Activated CD4-positive, alpha-beta memory T cell treated with anti-CD3 and anti-CD28 coated beads, Interleukin-2, amount 10 ng/mL, durations not matched to agents 7 days and 5 days (primary cell): ENCODE results near the gene WDR73. TPM values are rescaled to one million over a fixed set of nuclear protein-coding genes. Genes with fewer than 3 reads are reported as not detected.

Experiments
- CTCF ChIA-PET: fragments of 350-600 bp; sonication (Branson Sonifier 250); formaldehyde crosslinking; loops from one replicate; lab custom pipeline; 2021; ENCODE audit warnings: antibody characterized with exemption, inconsistent platforms; lab: Charles Lee
- POLR2A ChIA-PET: fragments of 350-600 bp; sonication (Branson Sonifier 250); formaldehyde crosslinking; loops from one replicate; lab custom pipeline; 2021; ENCODE audit warnings: antibody characterized with exemption; lab: Charles Lee
- DNase-seq: peaks from one replicate; pipeline ENCODE4 v3.0.0-alpha.2; 2020
- H3K27ac Mint-ChIP-seq: one replicate; pipeline ENCODE4 v1.8.0; 2021; ENCODE audit warnings: mild to moderate bottlenecking, mixed read lengths
- H3K27me3 Mint-ChIP-seq: one replicate; pipeline ENCODE4 v1.8.0; 2021; ENCODE audit warnings: mixed read lengths
- H3K36me3 Mint-ChIP-seq: one replicate; pipeline ENCODE4 v1.8.0; 2021; ENCODE audit warnings: low read depth, mixed read lengths
- H3K4me1 Mint-ChIP-seq: one replicate; pipeline ENCODE4 v1.8.0; 2021; ENCODE audit warnings: mixed read lengths
- H3K4me3 Mint-ChIP-seq: one replicate; pipeline ENCODE4 v1.8.0; 2021; ENCODE audit warnings: mild to moderate bottlenecking, mixed read lengths
- H3K9me3 Mint-ChIP-seq: one replicate; pipeline ENCODE4 v1.8.0; 2021; ENCODE audit warnings: mixed read lengths
- total RNA-seq, 2 experiments: library from RNA; stranded (reverse); gene quantifications; one replicate each; pipeline ENCODE4 v1.2.3, GENCODE V29; 2021

The WDR73 gene
- total RNA-seq, 2 experiments from 2014 or later, result 17.6 to 17.9 TPM

DNA sequence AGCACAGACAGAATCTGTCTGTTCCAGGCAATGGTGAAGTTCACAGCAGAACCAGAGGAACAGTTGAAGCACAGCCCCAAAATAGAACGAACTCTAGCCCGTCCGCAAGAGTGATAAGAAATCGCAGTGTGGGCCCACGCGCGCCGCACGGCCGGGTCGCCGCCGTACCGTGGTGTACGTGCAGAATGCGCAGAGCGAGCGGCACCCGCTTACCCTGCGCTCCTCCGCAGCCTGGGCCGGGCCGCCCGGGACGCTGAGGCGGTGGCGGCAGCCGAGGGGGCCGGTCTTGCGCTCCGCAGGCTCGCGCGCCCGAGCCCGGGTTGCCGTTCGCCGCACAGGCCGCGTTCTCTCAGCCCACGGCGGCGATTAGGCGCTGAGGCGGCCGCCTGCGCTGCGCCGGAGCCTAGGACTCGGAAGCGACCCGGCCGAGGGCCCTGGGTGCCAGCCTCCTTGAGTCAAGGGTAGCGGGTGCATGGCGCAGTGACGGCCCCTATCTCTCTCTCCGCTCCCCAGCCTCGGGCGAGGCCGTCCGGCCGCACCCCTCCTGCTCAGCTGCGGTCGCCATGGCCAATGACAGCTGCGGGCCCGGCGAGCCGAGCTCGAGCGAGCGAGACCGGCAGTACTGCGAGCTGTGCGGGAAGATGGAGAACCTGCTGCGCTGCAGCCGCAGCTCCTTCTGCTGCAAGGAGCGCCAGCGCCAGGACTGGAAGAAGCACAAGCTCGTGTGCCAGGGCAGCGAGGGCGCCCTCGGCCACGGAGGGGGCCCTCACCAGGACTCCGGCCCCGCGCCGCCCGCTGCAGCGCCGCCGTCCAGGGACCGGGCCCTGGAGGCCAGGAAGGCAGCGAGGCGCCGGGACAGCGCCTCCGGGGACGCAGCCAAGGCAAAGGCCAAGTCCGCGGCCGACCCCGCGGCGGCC lies 20.5 kb downstream of the WDR73 start:
- peak overlapping the region; percentile 89 for H3K4me3 Mint-ChIP-seq

GRCh38 chr15:84631706-84632272 lies 22.3 kb downstream of the WDR73 start:
- no peaks in the 10 kb centered on the region for H3K9me3 Mint-ChIP-seq
- H3K36me3 Mint-ChIP-seq, result peaks cover 22% of the 10 kb centered on the region
- no peak for DNase-seq
- no peaks in the 10 kb centered on the region for H3K27me3 Mint-ChIP-seq
- ChIA-PET CTCF (interaction anchor here (0.7 to 5.2 kb wide), 15 partner anchors 7 to 349 kb away, joined by 3 to 21 read pairs (median 5); partner anchors contain the start of genes WDR73 and ZSCAN2), POLR2A (interaction anchor here (0.6 to 4.8 kb wide), 20 partner anchors 10 to 349 kb away, joined by 3 to 26 read pairs (median 9); partner anchors contain the start of genes NMB, SEC11A, WDR73 and ZSCAN2)
- H3K27ac Mint-ChIP-seq, result peak overlapping the region; percentile 99
- peaks cover 49% of the 10 kb centered on the region for H3K4me1 Mint-ChIP-seq
- H3K4me3 Mint-ChIP-seq, result peak overlapping the region; percentile 88

More for the DNA sequence above, 20.5 kb downstream of the WDR73 start:
- DNase-seq, result peak; percentile 72
- Mint-ChIP-seq H3K27me3 (no peaks in the 10 kb centered on the region), H3K4me1 (peaks cover 57% of the 10 kb centered on the region), H3K9me3 (no peaks in the 10 kb centered on the region), H3K27ac (peak overlapping the region; percentile 99), H3K36me3 (peaks cover 34% of the 10 kb centered on the region)
- CTCF ChIA-PET, result interaction anchor here (0.6 to 2.9 kb wide), 3 partner anchors 16 to 211 kb away, joined by 3 to 17 read pairs (median 4); no protein-coding TSS in a partner anchor
- POLR2A ChIA-PET, result interaction anchor here (0.9 to 4.8 kb wide), 10 partner anchors 12 to 348 kb away, joined by 3 to 24 read pairs (median 13); partner anchors contain the start of genes NMB, SEC11A, WDR73 and ZSCAN2

DNA sequence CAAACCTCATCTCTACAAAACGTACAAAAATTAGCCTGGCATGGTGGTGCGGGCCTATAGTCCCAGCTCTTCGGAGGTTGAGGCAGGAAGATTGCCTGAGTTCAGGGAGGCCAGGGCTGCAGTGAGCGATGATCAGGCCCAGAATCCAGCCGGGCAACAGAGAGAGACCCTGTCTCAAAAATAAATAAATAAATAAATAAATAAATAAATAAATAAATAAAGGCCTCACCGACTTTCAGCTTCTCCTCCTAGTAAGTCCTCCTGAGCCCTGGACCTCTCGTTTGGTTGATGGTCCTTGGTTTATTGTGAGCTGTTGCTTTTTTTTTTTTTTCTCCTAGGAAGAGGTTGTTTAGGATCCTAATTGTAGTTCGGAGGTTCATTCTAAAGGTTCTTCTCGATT lies 25.1 kb downstream of the WDR73 start:
- POLR2A ChIA-PET, result interaction anchor here (1.6 kb wide), 1 partner anchor 24 kb away, joined by 5 read pairs; no protein-coding TSS in a partner anchor
- DNase-seq, result no peak
- Mint-ChIP-seq H3K4me3 (no peak overlapping the region), H3K27me3 (no peaks in the 10 kb centered on the region), H3K27ac (no peak overlapping the region), H3K36me3 (peaks cover 19% of the 10 kb centered on the region), H3K9me3 (peaks cover 5% of the 10 kb centered on the region), H3K4me1 (peaks cover 26% of the 10 kb centered on the region)
- CTCF ChIA-PET, result interaction anchor here (0.8 to 5.2 kb wide), 2 partner anchors 8 to 58 kb away, joined by 3 to 21 read pairs; no protein-coding TSS in a partner anchor

- no peak overlapping the region for H3K27ac Mint-ChIP-seq
These were observed 29.0 kb downstream of the WDR73 start for GRCh38 chr15:84625123-84625522.

DNA sequence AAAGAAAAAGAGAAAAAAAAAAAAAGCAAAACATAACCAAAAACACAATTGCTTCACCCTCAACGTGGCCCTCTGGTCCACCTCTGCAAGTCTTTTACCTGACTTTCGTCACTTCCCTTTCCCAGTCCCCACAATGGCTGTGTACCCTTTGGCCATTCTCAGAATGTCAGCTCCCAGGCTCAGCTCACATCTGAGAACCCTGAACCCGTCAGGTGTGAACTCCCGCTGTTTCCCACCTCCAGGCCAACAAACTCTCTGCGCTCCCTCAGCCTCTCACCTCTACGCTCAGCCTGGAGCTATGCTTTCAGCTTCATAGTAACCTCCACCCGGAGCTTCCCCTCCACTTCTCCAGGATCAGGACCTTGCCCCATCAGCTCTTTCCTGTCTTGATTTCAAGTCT lies 29.7 kb downstream of the WDR73 start:
- Mint-ChIP-seq H3K4me3 (no peak overlapping the region), H3K27ac (no peak overlapping the region), H3K36me3 (peaks cover 53% of the 10 kb centered on the region), H3K27me3 (no peaks in the 10 kb centered on the region), H3K9me3 (peaks cover 41% of the 10 kb centered on the region), H3K4me1 (no peaks in the 10 kb centered on the region)
- CTCF ChIA-PET, result interaction anchor here (0.5 kb wide), 1 partner anchor 61 kb away, joined by 3 read pairs; no protein-coding TSS in a partner anchor
- POLR2A ChIA-PET, result interaction anchor here (0.9 to 1.0 kb wide), 2 partner anchors 10 to 111 kb away, joined by 3 to 4 read pairs; no protein-coding TSS in a partner anchor
- no peak for DNase-seq

More at GRCh38 chr15:84625123-84625522, 29.0 kb downstream of the WDR73 start:
- no peak overlapping the region for H3K4me3 Mint-ChIP-seq
- peaks cover 35% of the 10 kb centered on the region for H3K9me3 Mint-ChIP-seq
- no peaks in the 10 kb centered on the region for H3K27me3 Mint-ChIP-seq
- peaks cover 45% of the 10 kb centered on the region for H3K36me3 Mint-ChIP-seq
- DNase-seq, result no peak
- ChIA-PET POLR2A (interaction anchor here (0.9 kb wide), 1 partner anchor 111 kb away, joined by 3 read pairs; no protein-coding TSS in a partner anchor), CTCF (no interaction called here)
- H3K4me1 Mint-ChIP-seq, result peaks cover 4% of the 10 kb centered on the region

GRCh38 chr15:84621358-84621979 lies 32.6 kb downstream of the WDR73 start:
- H3K36me3 Mint-ChIP-seq, result peaks cover 57% of the 10 kb centered on the region
- no peaks in the 10 kb centered on the region for H3K27me3 Mint-ChIP-seq
- no peak for DNase-seq
- H3K27ac Mint-ChIP-seq, result no peak overlapping the region
- no peak overlapping the region for H3K4me3 Mint-ChIP-seq
- peaks cover 46% of the 10 kb centered on the region for H3K9me3 Mint-ChIP-seq
- ChIA-PET CTCF (interaction anchor here (0.7 to 1.3 kb wide), 3 partner anchors 16 to 34 kb away, joined by 3 read pairs; no protein-coding TSS in a partner anchor), POLR2A (interaction anchor here (1.3 to 2.8 kb wide), 3 partner anchors 10 to 17 kb away, joined by 3 to 18 read pairs (median 4); no protein-coding TSS in a partner anchor)
- no peaks in the 10 kb centered on the region for H3K4me1 Mint-ChIP-seq

DNA sequence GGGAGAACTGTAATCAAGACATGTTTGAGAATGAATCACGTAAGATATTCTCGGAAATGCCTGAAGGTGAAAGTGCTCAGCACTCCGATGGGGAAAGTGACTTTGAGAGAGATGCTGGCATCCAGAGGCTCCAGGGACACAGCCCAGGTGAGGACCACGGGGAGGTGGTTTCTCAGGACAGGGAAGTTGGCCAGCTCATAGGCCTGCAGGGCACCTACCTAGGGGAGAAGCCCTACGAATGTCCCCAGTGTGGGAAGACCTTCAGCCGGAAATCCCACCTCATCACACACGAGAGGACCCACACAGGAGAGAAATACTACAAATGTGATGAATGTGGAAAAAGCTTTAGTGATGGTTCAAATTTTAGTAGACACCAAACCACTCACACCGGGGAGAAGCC lies 33.5 kb downstream of the WDR73 start:
- H3K36me3 Mint-ChIP-seq, result peaks cover 60% of the 10 kb centered on the region
- no peaks in the 10 kb centered on the region for H3K4me1 Mint-ChIP-seq
- no peak overlapping the region for H3K27ac Mint-ChIP-seq
- H3K9me3 Mint-ChIP-seq, result peaks cover 46% of the 10 kb centered on the region
- POLR2A ChIA-PET, result interaction anchor here (1.3 to 2.8 kb wide), 3 partner anchors 11 to 16 kb away, joined by 3 to 18 read pairs (median 4); no protein-coding TSS in a partner anchor
- H3K27me3 Mint-ChIP-seq, result no peaks in the 10 kb centered on the region
- CTCF ChIA-PET, result interaction anchor here (1.3 kb wide), 1 partner anchor 33 kb away, joined by 3 read pairs; no protein-coding TSS in a partner anchor
- H3K4me3 Mint-ChIP-seq, result no peak overlapping the region
- DNase-seq, result no peak

DNA sequence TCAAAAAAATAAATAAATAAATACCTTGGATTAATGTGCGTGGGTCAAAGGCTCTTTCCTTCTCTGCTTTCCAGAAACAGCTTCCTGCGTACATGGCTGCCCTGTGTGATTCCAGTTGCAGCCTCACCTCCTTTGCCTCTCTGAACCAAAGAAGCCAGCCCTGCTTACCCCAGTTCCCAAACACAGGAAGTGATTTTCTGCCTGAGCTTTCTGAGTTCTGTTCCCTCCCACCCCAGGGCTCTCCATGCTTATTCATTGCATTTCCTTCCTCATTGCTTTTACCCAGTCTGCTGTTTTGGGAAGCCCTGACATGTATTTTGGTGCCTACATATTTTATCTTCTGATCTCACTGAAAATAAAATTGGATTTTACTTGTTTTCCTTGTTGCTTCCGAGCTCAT lies 37.8 kb downstream of the WDR73 start:
- no peaks in the 10 kb centered on the region for H3K27me3 Mint-ChIP-seq
- no peak overlapping the region for H3K4me3 Mint-ChIP-seq
- H3K27ac Mint-ChIP-seq, result no peak overlapping the region
- peaks cover 30% of the 10 kb centered on the region for H3K36me3 Mint-ChIP-seq
- no peaks in the 10 kb centered on the region for H3K4me1 Mint-ChIP-seq
- ChIA-PET CTCF (no interaction called here), POLR2A (interaction anchor here (1.3 to 1.7 kb wide), 3 partner anchors 15 to 18 kb away, joined by 3 to 7 read pairs (median 3); partner anchors contain the start of gene ZSCAN2)
- no peak for DNase-seq
- H3K9me3 Mint-ChIP-seq, result peaks cover 22% of the 10 kb centered on the region

DNA sequence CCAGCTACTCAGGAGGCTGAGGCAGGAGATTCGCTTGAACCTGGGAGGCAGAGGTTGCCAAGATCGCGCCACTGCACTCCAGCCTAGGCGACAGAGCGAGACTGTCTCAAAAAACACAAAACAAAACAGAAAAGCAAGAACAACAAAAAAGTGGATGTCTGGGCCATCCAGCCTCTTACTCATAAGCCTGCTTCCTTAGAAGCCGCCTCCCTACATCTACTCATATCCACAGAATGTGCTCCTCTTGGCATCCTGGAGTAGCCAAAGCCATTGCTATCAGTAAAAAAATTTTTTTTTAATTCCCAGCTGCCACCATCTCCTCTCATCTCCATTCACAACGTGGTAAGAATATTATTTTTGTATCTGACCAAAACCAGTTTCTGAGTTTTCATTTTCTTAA lies 42.5 kb downstream of the WDR73 start:
- Mint-ChIP-seq H3K36me3 (peaks cover 16% of the 10 kb centered on the region), H3K4me1 (peaks cover 4% of the 10 kb centered on the region), H3K4me3 (no peak overlapping the region), H3K27me3 (no peaks in the 10 kb centered on the region), H3K27ac (no peak overlapping the region), H3K9me3 (no peaks in the 10 kb centered on the region)
- DNase-seq, result no peak
- POLR2A ChIA-PET, result no interaction called here
- CTCF ChIA-PET, result no interaction called here

- no peak for DNase-seq
- Mint-ChIP-seq H3K27me3 (no peaks in the 10 kb centered on the region), H3K4me1 (peaks cover 19% of the 10 kb centered on the region), H3K4me3 (no peak overlapping the region), H3K27ac (no peak overlapping the region), H3K9me3 (no peaks in the 10 kb centered on the region), H3K36me3 (peaks cover 23% of the 10 kb centered on the region)
- ChIA-PET POLR2A (interaction anchor here (0.6 to 1.4 kb wide), 2 partner anchors 21 to 70 kb away, joined by 3 to 8 read pairs; no protein-coding TSS in a partner anchor), CTCF (interaction anchor here (1.2 kb wide), 1 partner anchor 26 kb away, joined by 3 read pairs; no protein-coding TSS in a partner anchor)
These were observed 44.1 kb downstream of the WDR73 start for GRCh38 chr15:84609818-84610525.

DNA sequence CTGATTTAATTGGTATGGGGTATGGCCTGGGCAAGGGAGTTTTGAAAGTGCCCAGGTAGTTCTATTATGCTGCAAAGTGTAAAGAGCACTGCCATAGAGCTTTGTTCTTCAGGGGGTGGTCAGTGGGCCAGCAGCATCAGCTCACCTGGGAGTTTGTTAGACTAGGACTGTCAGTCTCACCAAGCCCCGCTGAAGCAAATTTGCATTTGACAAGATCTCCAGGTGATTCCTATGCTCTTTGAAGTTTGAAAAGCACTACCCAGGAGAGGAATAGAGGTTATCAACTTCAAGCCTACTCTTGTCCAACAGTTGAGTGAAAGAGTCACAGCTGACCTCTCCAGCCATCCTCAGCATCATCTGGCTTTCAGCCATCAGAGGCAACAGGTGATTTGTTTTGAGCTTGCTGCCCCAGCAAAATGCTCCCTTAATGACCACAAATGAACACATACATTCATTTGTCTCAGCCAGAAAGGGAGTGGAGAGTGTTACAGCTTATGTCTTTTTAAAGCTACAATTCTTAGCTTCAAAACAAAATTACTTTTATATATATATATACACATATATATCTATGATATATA lies 45.3 kb downstream of the WDR73 start:
- Mint-ChIP-seq H3K27me3 (no peaks in the 10 kb centered on the region), H3K4me3 (no peak overlapping the region), H3K4me1 (peaks cover 29% of the 10 kb centered on the region), H3K27ac (no peak overlapping the region), H3K36me3 (peaks cover 29% of the 10 kb centered on the region), H3K9me3 (no peaks in the 10 kb centered on the region)
- ChIA-PET POLR2A (interaction anchor here (0.6 to 1.4 kb wide), 3 partner anchors 7 to 22 kb away, joined by 3 to 8 read pairs (median 3); no protein-coding TSS in a partner anchor), CTCF (interaction anchor here (0.6 to 1.2 kb wide), 4 partner anchors 21 to 75 kb away, joined by 3 to 5 read pairs (median 3); no protein-coding TSS in a partner anchor)
- no peak for DNase-seq
